Stimulated activated CD8-positive, alpha-beta memory T cell treated with anti-CD3 and anti-CD28 coated beads, Interleukin-15, amount 100 ng/mL, for 48 hours (primary cell): ENCODE results near the gene CNNM4.

Experiments
- DNase-seq, 2 donors: peaks; one replicate each; pipeline ENCODE4 v3.0.0-alpha.2; 2020; ENCODE audit warnings: low read depth in 2 of 2

The CNNM4 gene

GRCh38 chr2:96859099-96859649 is 98.5 kb downstream of the CNNM4 start:
- no peak for DNase-seq

GRCh38 chr2:96859681-96860064 is 99.0 kb downstream of the CNNM4 start:
- no peak for DNase-seq

GRCh38 chr2:96860065-96861029 is 99.6 kb downstream of the CNNM4 start:
- DNase-seq: no peak

GRCh38 chr2:96861074-96861473 is 100.4 kb downstream of the CNNM4 start:
- DNase-seq: no peak
